Femur (tissue), 1 donor: Measurements from ENCODE around the gene COL18A1.

Source experiments
- DNase-seq: peaks from one replicate; pipeline ENCODE4 v3.0.0-alpha.2; 2017

Gene COL18A1

GRCh38 chr21:45470773-45471524, 66.0 kb downstream of the COL18A1 start:
- no peak for DNase-seq

- peak; percentile 86 for DNase-seq
Observed at GRCh38 chr21:45471525-45472221, 66.7 kb downstream of the COL18A1 start.

- DNase-seq, result no peak
Observed at GRCh38 chr21:45472445-45473365, 67.7 kb downstream of the COL18A1 start.

GRCh38 chr21:45473496-45474322, 68.7 kb downstream of the COL18A1 start:
- no peak for DNase-seq

GRCh38 chr21:45474323-45474950, 69.5 kb downstream of the COL18A1 start:
- DNase-seq, result no peak

- no peak for DNase-seq
Observed at GRCh38 chr21:45475004-45475685, 70.2 kb downstream of the COL18A1 start.

GRCh38 chr21:45475797-45476570, 71.0 kb downstream of the COL18A1 start:
- DNase-seq, result no peak

- DNase-seq, result no peak
Observed at GRCh38 chr21:45476582-45476981, 71.6 kb downstream of the COL18A1 start.

- no peak for DNase-seq
Observed at GRCh38 chr21:45477176-45478114, 72.5 kb downstream of the COL18A1 start.

- peak; percentile 81 for DNase-seq
Observed at GRCh38 chr21:45478115-45478801, 73.3 kb downstream of the COL18A1 start.

- no peak for DNase-seq
Observed at GRCh38 chr21:45478816-45479669, 74.1 kb downstream of the COL18A1 start.

GRCh38 chr21:45479691-45480675, 75.0 kb downstream of the COL18A1 start:
- DNase-seq, result no peak

- DNase-seq, result no peak
Observed at GRCh38 chr21:45480701-45481500, 75.9 kb downstream of the COL18A1 start.

- no peak for DNase-seq
Observed at GRCh38 chr21:45481566-45481965, 76.6 kb downstream of the COL18A1 start.
